Activated T-helper 1 cell treated with anti-CD3 and anti-CD28 coated beads, Interleukin-12 subunit alpha, Interleukin-12 subunit beta, Interleukin-2, Interleukin-4 antibody, amounts not matched to agents 30 ng/mL and 10 ng/mL and 1 ng/mL, durations not matched to agents 14 hours and 24 hours and 36 hours (primary cell): ENCODE data around the gene RAP1GAP. TPM values are rescaled to one million over a fixed set of nuclear protein-coding genes. Genes with fewer than 3 reads are reported as not detected.

Experiments
- DNase-seq: peaks from one replicate; pipeline ENCODE4 v3.0.0; 2021; ENCODE audit warnings: low spot score
- H3K27ac Mint-ChIP-seq: one replicate; pipeline ENCODE4 v1.8.0; 2021; ENCODE audit warnings: mild to moderate bottlenecking, mixed read lengths
- H3K27me3 Mint-ChIP-seq: one replicate; pipeline ENCODE4 v1.8.0; 2022; ENCODE audit warnings: mild to moderate bottlenecking, moderate library complexity, mixed read lengths; ENCODE audit not compliant: insufficient read depth
- H3K36me3 Mint-ChIP-seq: one replicate; pipeline ENCODE4 v1.8.0; 2021; ENCODE audit warnings: low read depth, mixed read lengths
- H3K4me1 Mint-ChIP-seq: one replicate; pipeline ENCODE4 v1.8.0; 2021; ENCODE audit warnings: low read depth, mixed read lengths
- H3K4me3 Mint-ChIP-seq: one replicate; pipeline ENCODE4 v1.8.0; 2021; ENCODE audit warnings: mild to moderate bottlenecking, moderate library complexity, mixed read lengths
- H3K9me3 Mint-ChIP-seq: one replicate; pipeline ENCODE4 v1.8.0; 2021; ENCODE audit warnings: mixed read lengths
- intact Hi-C: fragments of 100-400 bp; cut with micrococcal nuclease; formaldehyde crosslinking; loops from one replicate; pipeline ENCODE4 v1.15.1; 2024
- total RNA-seq: library from RNA; stranded (reverse); gene quantifications from 2 replicates; pipeline ENCODE4 v1.2.3, GENCODE V29; 2022

RAP1GAP gene
- total RNA-seq, 1 donor from 2014 or later, result 0.23 TPM

GRCh38 chr1:21621761-21622436, 47.3 kb downstream of the RAP1GAP start:
- Mint-ChIP-seq H3K9me3 (no peaks in the 10 kb centered on the region), H3K4me1 (no peaks in the 10 kb centered on the region), H3K4me3 (peak overlapping the region; percentile 5), H3K36me3 (no peaks in the 10 kb centered on the region), H3K27me3 (peaks cover 20% of the 10 kb centered on the region), H3K27ac (no peak overlapping the region)
- DNase-seq, result no peak
- intact Hi-C loops, result loop anchor here (1.0 kb wide), 1 partner anchor 15 kb away; no protein-coding TSS in a partner anchor

GRCh38 chr1:21621051-21621450, 48.1 kb downstream of the RAP1GAP start:
- no peak for DNase-seq
- Mint-ChIP-seq H3K36me3 (no peaks in the 10 kb centered on the region), H3K9me3 (no peaks in the 10 kb centered on the region), H3K4me1 (no peaks in the 10 kb centered on the region), H3K27me3 (peaks cover 20% of the 10 kb centered on the region), H3K4me3 (no peak overlapping the region), H3K27ac (no peak overlapping the region)
- intact Hi-C loops, result no loop called here

GRCh38 chr1:21620496-21620895, 48.7 kb downstream of the RAP1GAP start:
- intact Hi-C loops, result no loop called here

GRCh38 chr1:21620011-21620410, 49.1 kb downstream of the RAP1GAP start:
- no peaks in the 10 kb centered on the region for H3K9me3 Mint-ChIP-seq
- no peak overlapping the region for H3K4me3 Mint-ChIP-seq
- no peaks in the 10 kb centered on the region for H3K4me1 Mint-ChIP-seq
- DNase-seq, result no peak
- peaks cover 20% of the 10 kb centered on the region for H3K27me3 Mint-ChIP-seq
- H3K27ac Mint-ChIP-seq, result no peak overlapping the region
- no peaks in the 10 kb centered on the region for H3K36me3 Mint-ChIP-seq
- intact Hi-C loops, result no loop called here

More at GRCh38 chr1:21620496-21620895, 48.7 kb downstream of the RAP1GAP start:
- peaks cover 20% of the 10 kb centered on the region for H3K27me3 Mint-ChIP-seq
- no peak overlapping the region for H3K27ac Mint-ChIP-seq
- H3K4me3 Mint-ChIP-seq, result no peak overlapping the region
- H3K36me3 Mint-ChIP-seq, result no peaks in the 10 kb centered on the region
- H3K4me1 Mint-ChIP-seq, result no peaks in the 10 kb centered on the region
- no peak for DNase-seq
- no peaks in the 10 kb centered on the region for H3K9me3 Mint-ChIP-seq

GRCh38 chr1:21619375-21619947, 49.7 kb downstream of the RAP1GAP start:
- H3K36me3 Mint-ChIP-seq, result no peaks in the 10 kb centered on the region
- intact Hi-C loops, result no loop called here

GRCh38 chr1:21618561-21619374, 50.4 kb downstream of the RAP1GAP start:
- intact Hi-C loops, result no loop called here
- Mint-ChIP-seq H3K4me3 (no peak overlapping the region), H3K27ac (no peak overlapping the region), H3K4me1 (no peaks in the 10 kb centered on the region), H3K36me3 (no peaks in the 10 kb centered on the region), H3K9me3 (no peaks in the 10 kb centered on the region), H3K27me3 (peaks cover 18% of the 10 kb centered on the region)
- DNase-seq, result no peak

More at GRCh38 chr1:21619375-21619947, 49.7 kb downstream of the RAP1GAP start:
- H3K27ac Mint-ChIP-seq, result no peak overlapping the region
- H3K27me3 Mint-ChIP-seq, result peaks cover 20% of the 10 kb centered on the region
- DNase-seq, result no peak
- H3K9me3 Mint-ChIP-seq, result no peaks in the 10 kb centered on the region
- no peaks in the 10 kb centered on the region for H3K4me1 Mint-ChIP-seq
- H3K4me3 Mint-ChIP-seq, result no peak overlapping the region

GRCh38 chr1:21618059-21618458, 51.1 kb downstream of the RAP1GAP start:
- no peaks in the 10 kb centered on the region for H3K4me1 Mint-ChIP-seq
- peaks cover 18% of the 10 kb centered on the region for H3K27me3 Mint-ChIP-seq
- H3K36me3 Mint-ChIP-seq, result no peaks in the 10 kb centered on the region
- DNase-seq, result no peak
- H3K27ac Mint-ChIP-seq, result no peak overlapping the region
- H3K4me3 Mint-ChIP-seq, result no peak overlapping the region
- intact Hi-C loops, result no loop called here
- no peaks in the 10 kb centered on the region for H3K9me3 Mint-ChIP-seq

GRCh38 chr1:21617126-21617738, 51.9 kb downstream of the RAP1GAP start:
- no peak for DNase-seq
- H3K27me3 Mint-ChIP-seq, result peaks cover 18% of the 10 kb centered on the region
- no peak overlapping the region for H3K27ac Mint-ChIP-seq
- H3K36me3 Mint-ChIP-seq, result no peaks in the 10 kb centered on the region
- no peaks in the 10 kb centered on the region for H3K4me1 Mint-ChIP-seq
- no peaks in the 10 kb centered on the region for H3K9me3 Mint-ChIP-seq
- intact Hi-C loops, result no loop called here
- H3K4me3 Mint-ChIP-seq, result no peak overlapping the region

GRCh38 chr1:21616372-21616771, 52.8 kb downstream of the RAP1GAP start:
- H3K4me3 Mint-ChIP-seq, result no peak overlapping the region
- no peaks in the 10 kb centered on the region for H3K4me1 Mint-ChIP-seq
- H3K27ac Mint-ChIP-seq, result no peak overlapping the region
- intact Hi-C loops, result no loop called here
- peaks cover 13% of the 10 kb centered on the region for H3K27me3 Mint-ChIP-seq
- no peak for DNase-seq
- no peaks in the 10 kb centered on the region for H3K9me3 Mint-ChIP-seq
- no peaks in the 10 kb centered on the region for H3K36me3 Mint-ChIP-seq

GRCh38 chr1:21614419-21615115, 54.6 kb downstream of the RAP1GAP start:
- Mint-ChIP-seq H3K4me1 (no peaks in the 10 kb centered on the region), H3K27me3 (peaks cover 6% of the 10 kb centered on the region), H3K9me3 (no peaks in the 10 kb centered on the region), H3K27ac (no peak overlapping the region), H3K36me3 (no peaks in the 10 kb centered on the region), H3K4me3 (no peak overlapping the region)
- DNase-seq, result no peak
- intact Hi-C loops, result no loop called here

GRCh38 chr1:21613072-21613867, 55.9 kb downstream of the RAP1GAP start:
- Mint-ChIP-seq H3K27me3 (peaks cover 5% of the 10 kb centered on the region), H3K36me3 (no peaks in the 10 kb centered on the region), H3K4me3 (no peak overlapping the region), H3K27ac (no peak overlapping the region), H3K9me3 (no peaks in the 10 kb centered on the region), H3K4me1 (no peaks in the 10 kb centered on the region)
- DNase-seq, result no peak
- intact Hi-C loops, result no loop called here

GRCh38 chr1:21612057-21612456, 57.1 kb downstream of the RAP1GAP start:
- intact Hi-C loops, result no loop called here
- DNase-seq, result no peak
- peaks cover 7% of the 10 kb centered on the region for H3K27me3 Mint-ChIP-seq
- no peaks in the 10 kb centered on the region for H3K9me3 Mint-ChIP-seq
- H3K4me3 Mint-ChIP-seq, result no peak overlapping the region
- no peaks in the 10 kb centered on the region for H3K36me3 Mint-ChIP-seq
- H3K27ac Mint-ChIP-seq, result no peak overlapping the region
- H3K4me1 Mint-ChIP-seq, result peaks cover 10% of the 10 kb centered on the region
